Erythroblast (primary cell): ENCODE measurements around the gene RRP1.
A peak's percentile ranks its signal among the peaks of the same experiment; 100 is the strongest.

Source experiments
- DNase-seq, 2 experiments: peaks; one replicate each; lab custom pipeline; 2025; lab: John Stamatoyannopoulos, UW
- GATA1 ChIP-seq: IDR thresholded peaks from 2 replicates; pipeline ENCODE4 v1.6.1; 2011; ENCODE audit warnings: low read depth, mild to moderate bottlenecking, control low read depth, low read length, moderate library complexity
- POLR2A ChIP-seq: IDR thresholded peaks from 2 replicates; pipeline ENCODE4 v1.6.1; 2011; ENCODE audit warnings: mild to moderate bottlenecking, low read length

The RRP1 gene

DNA sequence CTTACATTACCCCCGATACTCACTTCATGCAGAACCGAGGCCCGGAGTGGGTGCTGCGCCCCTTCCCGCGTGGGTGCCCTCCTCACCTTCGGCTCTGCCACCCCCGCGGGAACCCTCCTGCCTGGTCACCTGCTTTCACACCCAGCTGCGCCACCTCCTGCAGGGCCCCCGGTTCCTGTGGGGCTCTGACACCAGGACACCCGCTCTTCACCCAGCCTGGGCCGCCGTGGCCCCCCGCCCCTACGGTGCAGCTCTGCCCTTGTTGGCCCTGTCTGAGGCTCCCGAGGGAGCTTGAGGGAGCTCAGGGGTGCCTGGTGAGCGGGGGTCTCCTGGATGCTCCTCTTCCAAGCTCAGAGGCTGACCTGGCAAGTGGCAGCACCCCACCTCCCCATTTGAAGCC is 19.0 kb downstream of the RRP1 start:
- DNase-seq: no peak
- no peak for TF ChIP-seq GATA1
- TF ChIP-seq POLR2A: no peak

DNA sequence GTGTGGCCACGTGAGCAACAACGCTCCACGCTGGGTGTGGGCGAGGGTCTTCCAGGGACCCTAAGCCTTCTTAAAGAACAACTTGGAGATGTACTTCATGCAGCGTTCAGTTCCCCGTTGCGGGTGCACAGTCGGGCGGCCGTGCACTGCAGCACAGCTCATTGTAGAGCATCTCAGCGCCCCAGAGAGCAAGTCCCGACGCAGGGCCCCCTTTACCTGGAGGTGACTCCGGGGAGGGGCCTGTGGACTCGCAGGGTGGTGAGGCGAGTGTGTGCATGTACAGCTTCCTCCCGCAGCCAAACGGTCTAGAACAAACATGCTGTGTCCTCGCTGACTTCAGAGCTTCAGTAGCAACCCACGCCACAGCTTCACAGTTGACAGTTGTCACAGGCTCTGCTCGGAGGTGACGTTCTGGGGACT is 19.5 kb downstream of the RRP1 start:
- TF ChIP-seq GATA1: no peak
- TF ChIP-seq POLR2A: no peak
- no peak for DNase-seq

- no peak for DNase-seq
- TF ChIP-seq GATA1: no peak
Observed at GRCh38 chr21:43809346-43809799, 20.0 kb downstream of the RRP1 start.

DNA sequence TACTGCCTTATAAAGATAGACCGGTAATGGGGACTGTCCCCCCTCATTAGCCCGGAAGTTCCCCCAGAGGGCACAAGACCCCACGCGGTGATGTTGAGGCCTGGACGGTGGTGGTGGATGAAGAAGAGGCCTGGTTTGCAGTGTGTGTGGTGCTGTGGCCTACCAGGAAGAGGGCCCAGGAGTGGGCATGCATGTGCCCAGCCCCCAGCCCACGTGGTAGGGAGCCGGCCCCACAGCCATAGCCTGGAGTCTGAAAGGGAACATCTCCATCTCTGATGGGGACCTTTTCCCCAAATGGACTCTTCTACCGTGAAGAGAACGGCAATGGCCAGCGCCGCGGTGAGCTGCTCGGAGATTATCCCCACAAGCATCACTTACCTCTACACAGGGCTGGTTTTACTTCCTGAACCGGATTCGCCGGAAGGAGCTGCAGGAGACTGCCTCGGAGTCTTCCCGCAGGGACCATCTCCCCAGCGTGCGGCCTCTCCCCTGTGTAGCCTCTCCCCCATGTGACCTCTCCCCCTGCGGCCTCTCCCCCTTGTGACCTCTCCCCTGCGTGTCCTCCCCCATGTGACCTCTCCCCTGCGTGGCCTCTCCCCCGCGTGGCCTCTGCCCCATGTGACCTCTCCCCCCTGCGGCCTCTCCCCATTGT is 20.6 kb downstream of the RRP1 start:
- no peak for DNase-seq
- TF ChIP-seq POLR2A (no peak), GATA1 (no peak)

DNA sequence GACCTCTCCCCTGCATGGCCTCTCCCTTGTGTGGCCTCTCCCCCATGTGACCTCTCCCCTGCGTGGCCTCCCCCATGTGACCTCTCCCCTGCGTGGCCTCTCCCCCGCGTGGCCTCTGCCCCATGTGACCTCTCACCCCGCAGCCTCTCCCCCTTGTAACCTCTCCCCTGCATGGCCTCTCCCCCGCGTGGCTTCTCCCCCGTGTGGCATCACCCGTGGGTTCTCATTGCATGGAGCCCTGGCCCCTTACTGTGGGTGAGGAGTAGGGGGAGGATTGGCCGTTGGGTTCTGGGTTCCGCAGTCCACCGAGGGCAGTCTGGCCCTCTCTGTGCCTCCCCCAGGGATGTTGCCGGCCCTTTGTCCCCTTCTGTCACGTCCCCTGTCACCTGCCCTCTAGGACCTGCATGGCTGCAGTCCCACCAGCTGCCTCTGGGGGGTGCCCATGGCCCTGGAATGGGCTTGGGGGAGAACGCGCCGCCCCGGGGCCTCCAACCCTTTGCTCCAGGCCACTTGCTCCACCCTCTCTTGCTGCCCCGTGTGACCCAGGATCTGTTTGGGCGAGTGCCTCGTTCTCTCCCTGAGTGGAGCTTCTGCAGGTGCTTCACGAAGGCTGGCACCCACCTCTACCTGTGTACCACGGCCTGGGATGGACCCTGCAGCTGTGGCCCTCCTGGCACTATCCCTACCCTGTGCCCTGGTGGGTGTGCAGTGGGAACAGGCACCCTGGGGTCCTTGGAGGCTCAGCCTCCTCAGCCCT is 21.3 kb downstream of the RRP1 start:
- DNase-seq: peak; percentile 86 to 92
- TF ChIP-seq POLR2A: no peak
- TF ChIP-seq GATA1: no peak

GRCh38 chr21:43811262-43812105 is 22.1 kb downstream of the RRP1 start:
- DNase-seq: no peak
- no peak for TF ChIP-seq POLR2A
- no peak for TF ChIP-seq GATA1

GRCh38 chr21:43812139-43812821 is 22.9 kb downstream of the RRP1 start:
- no peak for TF ChIP-seq POLR2A
- no peak for TF ChIP-seq GATA1
- DNase-seq: no peak

DNA sequence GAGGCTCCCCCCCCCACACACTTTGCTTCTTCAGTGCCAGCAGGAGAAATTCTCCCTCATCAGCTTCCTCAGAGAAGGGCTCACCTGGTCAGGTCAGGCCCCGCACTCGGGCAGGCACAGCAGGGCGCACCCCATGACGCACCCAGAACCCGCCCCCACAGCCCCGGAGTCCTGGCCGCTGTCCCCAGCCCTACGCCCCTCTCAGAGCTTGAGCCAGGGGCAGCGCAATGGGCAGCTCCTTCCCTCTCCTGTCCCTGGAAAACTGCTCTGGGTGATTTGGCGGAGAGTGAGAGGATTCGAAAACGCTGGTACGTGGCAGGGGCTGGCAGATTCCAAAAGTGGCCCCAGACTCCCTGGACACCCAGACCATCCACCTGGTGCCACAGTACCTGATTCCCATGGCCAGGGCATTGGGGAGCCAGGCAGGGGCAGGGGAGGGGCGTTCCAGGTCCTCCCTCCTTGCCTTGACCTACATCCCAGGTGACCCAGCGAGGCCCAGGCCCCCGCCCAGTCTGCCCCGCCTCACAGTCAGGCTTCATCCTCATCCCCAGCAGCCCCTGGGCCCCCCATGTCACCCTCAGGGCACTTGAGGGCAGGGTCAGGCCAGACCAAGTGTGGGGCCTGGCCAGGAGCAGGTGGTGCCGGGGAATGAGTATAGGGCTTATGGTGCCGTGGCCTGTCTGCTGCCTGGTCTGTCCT is 23.7 kb downstream of the RRP1 start:
- DNase-seq: no peak

DNA sequence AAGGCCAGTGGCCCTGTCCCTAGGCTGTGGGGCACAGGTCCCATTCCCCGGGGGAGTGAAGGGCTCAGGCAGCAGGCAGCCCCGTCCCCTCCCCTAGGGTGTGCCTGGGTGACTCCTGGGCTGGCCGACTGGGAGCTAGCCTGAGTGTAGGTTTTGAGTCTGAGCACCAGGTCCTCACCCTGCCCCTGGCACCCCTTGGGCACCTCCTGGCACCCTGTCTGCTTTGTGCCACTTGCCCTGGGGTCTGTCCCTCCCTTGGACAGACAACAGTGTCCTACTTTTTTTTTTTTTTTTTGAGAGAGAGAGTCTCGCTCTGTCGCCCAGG is 24.2 kb downstream of the RRP1 start:
- TF ChIP-seq POLR2A (no peak), GATA1 (no peak)
- no peak for DNase-seq

More for the DNA sequence above, 23.7 kb downstream of the RRP1 start:
- TF ChIP-seq POLR2A (no peak), GATA1 (no peak)

- DNase-seq: no peak
- TF ChIP-seq GATA1 (no peak), POLR2A (no peak)
Observed at GRCh38 chr21:43814215-43815106, 25.1 kb downstream of the RRP1 start.

DNA sequence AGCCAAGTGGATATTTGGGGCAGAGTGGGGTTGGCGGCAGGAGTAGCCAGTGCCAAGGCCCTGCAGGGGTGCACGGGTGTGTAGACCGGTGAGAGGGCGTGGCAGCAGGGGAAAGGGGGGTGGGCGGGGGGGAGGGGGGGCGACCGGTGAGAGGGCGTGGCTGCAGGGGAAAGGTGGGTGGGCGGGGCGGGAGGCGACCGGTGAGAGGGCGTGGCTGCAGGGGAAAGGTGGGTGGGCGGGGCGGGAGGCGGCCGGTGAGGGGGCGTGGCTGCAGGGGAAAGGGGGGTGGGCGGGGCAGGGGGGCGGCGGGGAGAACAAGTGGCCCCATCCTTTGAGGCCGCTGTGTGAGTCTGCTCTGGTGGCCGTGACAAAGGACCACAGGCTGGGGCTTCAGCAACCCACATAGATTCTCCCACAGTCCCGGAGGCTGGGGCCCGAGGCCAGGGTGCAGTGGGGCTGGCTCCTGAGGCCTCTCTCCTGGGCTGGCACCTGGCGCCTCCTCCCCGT is 25.8 kb downstream of the RRP1 start:
- DNase-seq: peak in 1 of 2 experiments; percentile 26
- TF ChIP-seq POLR2A: no peak
- no peak for TF ChIP-seq GATA1

DNA sequence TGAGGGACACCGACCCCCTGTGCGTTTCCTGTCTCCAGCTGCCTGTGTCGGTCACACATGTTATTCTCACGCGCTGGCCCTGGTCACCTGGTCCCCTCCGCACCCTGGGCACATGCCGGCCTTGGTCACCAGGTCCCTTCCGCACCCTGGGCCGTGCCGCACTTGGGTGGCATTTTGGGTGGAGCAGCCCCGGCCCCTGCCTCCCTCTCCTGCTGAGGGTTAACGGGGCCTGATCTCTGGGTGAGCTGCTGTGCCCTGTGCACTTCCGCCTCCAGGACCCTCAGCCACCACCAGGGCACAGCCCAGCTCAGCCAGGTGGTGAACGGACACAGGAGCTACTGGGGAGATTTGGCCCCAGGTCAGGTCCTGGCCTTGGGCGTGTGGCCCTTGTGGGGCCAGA is 26.6 kb downstream of the RRP1 start:
- TF ChIP-seq GATA1: no peak
- no peak for DNase-seq
